KOPT-K1 (cell line): ENCODE measurements around the gene SPIB.

ENCODE experiments used
- H3K27ac ChIP-seq: fragments of 200-600 bp; sonication (generic); 2 replicates; pipeline ENCODE4 v1.5.1; 2016; ENCODE audit warnings: antibody characterized with exemption, mild to moderate bottlenecking, low read depth, low read length; ENCODE audit not compliant: poor library complexity, severe bottlenecking
- H3K36me3 ChIP-seq: fragments of 200-600 bp; sonication (generic); 2 replicates; pipeline ENCODE4 v1.5.1; 2017; ENCODE audit warnings: antibody characterized with exemption, mild to moderate bottlenecking, low read length, moderate library complexity; ENCODE audit not compliant: insufficient read depth
- H3K9me3 ChIP-seq: fragments of 200-600 bp; sonication (generic); 2 replicates; pipeline ENCODE4 v1.5.1; 2017; ENCODE audit warnings: antibody characterized with exemption, low read length, mild to moderate bottlenecking; ENCODE audit not compliant: insufficient read depth, poor library complexity, severe bottlenecking

SPIB gene

DNA sequence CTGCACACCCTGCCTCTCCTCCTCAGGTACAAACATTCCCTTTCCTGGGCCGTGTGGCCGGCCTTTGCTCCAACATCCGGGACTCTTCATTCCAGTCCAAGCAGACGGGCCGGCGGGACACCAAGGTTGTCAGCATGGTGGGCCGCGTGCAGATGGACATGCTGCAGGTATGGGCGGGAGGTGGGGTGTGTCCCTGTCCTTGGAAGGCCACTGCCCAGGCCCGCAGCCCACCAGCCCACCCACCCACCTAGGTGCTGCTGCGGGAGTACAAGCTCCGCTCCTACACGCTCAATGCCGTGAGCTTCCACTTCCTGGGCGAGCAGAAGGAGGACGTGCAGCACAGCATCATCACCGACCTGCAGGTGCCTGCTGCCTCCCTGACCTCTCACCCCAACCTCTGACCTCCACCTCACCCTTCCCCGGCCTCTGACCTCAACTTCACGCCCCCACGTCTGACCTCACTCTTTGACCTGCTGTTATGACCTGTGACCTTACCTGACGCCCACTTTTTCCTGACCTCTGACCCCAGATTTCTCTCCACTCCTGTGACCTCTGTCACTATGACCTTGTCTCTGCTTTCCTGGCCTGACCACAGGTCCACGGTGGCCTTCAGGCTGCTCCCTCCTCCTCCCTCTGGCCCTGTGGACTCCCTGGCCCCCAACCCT lies 12.4 kb upstream of the SPIB start:
- Histone ChIP-seq H3K9me3 (no peaks in the 10 kb centered on the region), H3K36me3 (peaks cover 96% of the 10 kb centered on the region), H3K27ac (no peak overlapping the region)

DNA sequence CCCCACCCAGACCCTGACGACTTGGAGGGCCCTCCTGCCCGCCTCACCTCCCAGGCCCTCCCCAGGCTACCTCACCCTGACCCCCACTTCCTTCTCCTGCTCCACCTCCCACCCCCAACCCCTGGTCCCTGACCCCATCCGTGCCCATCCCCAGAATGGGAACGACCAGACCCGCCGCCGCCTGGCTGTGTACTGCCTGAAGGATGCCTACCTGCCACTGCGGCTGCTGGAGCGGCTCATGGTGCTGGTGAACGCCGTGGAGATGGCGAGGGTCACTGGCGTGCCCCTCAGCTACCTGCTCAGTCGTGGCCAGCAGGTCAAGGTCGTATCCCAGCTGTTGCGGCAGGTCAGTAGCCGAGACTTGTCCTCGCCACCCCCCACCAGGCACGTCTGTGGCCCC lies 11.9 kb upstream of the SPIB start:
- Histone ChIP-seq H3K27ac (no peak overlapping the region), H3K36me3 (peaks cover 96% of the 10 kb centered on the region), H3K9me3 (no peaks in the 10 kb centered on the region)

DNA sequence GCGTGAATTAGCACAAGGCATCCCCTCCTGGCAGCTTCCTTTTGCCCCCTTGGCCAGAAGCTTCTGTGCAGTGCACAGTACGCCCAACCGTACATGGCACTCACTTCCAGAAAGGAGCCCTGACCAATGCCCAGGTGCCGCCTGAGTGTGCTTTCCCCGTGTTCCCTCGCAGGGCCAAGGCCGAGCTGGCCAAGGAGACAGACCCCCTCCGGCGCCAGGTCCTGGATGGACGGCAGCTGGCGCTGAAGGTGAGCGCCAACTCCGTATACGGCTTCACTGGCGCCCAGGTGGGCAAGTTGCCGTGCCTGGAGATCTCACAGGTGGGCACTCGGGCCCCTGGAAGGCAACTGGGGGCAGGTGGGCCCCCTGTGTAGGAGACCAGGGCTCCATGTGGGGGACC lies 9.4 kb upstream of the SPIB start:
- H3K27ac ChIP-seq = no peak overlapping the region
- no peaks in the 10 kb centered on the region for H3K9me3 ChIP-seq
- peaks cover 96% of the 10 kb centered on the region for H3K36me3 ChIP-seq

DNA sequence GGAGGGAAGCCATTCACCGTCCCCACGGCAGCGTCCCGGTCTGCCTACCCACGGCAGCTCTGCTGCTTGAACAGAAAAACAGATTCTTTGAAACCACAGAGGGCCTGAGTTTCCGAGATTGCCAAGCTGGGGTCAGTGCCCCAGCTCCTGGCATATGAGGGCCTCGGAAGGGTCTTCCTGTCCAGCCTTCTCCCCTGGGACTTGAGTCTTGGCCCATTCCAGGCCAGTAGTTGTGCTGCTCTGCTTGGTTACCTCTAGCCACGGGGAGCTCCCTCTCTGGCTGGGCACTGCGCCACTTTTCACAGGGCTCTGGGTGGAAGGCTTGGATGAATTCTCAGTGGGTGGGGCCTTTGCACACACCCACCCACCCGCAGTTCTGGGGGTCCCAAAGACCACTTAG lies 8.6 kb upstream of the SPIB start:
- Histone ChIP-seq H3K36me3 (peaks cover 96% of the 10 kb centered on the region), H3K27ac (no peak overlapping the region), H3K9me3 (no peaks in the 10 kb centered on the region)

DNA sequence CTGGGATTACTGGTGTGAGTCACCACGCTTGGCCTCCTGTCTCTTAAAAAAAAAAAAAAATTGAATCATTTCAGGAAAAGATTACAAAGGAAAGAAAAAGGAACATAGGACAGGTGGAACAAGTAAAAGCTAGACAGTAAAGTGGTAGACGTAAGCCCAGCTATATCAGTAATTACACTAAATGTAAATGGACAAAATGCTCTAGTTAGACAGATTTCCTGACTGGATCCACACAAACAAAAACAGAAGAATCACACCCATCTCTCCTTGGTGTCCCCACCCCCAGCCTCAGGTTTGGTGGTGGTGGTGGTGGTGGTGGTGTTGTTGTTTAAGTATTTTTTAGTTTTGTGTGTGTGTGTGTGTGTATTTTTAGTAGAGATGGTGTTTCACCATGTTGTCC lies 6.3 kb upstream of the SPIB start:
- Histone ChIP-seq H3K36me3 (peaks cover 95% of the 10 kb centered on the region), H3K27ac (no peak overlapping the region), H3K9me3 (no peaks in the 10 kb centered on the region)

DNA sequence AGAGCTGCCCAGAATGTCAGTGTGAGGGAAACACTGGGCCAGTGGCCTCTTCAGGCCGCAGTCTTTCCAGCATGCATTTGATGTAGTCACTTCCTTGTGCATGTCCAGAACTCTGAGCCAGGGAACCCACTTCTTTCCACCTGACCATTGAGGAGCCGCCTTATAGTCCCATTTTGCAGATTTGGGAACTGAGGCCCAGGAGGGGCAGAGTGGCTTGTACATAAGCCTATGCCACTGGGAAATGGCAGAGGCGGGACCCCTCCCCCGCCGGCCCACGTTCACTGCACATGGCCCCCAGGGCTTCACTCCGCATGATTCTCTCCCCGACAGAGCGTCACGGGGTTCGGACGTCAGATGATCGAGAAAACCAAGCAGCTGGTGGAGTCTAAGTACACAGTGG lies 5.6 kb upstream of the SPIB start:
- H3K27ac ChIP-seq = no peak overlapping the region
- H3K9me3 ChIP-seq = no peaks in the 10 kb centered on the region
- H3K36me3 ChIP-seq = peaks cover 94% of the 10 kb centered on the region

DNA sequence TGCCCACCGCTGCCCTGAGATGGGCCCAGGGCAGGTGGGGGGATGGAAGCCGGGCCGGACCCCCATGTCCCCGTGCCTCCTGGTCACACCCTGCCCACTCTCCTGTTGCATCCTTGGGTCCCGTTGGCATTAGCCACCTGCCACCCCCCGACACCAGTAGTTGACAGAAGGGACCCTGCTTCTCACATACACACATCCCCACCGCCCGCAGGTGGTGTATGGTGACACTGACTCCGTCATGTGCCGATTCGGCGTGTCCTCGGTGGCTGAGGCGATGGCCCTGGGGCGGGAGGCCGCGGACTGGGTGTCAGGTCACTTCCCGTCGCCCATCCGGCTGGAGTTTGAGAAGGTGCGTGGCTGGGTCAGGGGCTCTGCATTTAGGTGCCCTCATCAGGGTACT lies 5.2 kb upstream of the SPIB start:
- no peak overlapping the region for H3K27ac ChIP-seq
- no peaks in the 10 kb centered on the region for H3K9me3 ChIP-seq
- peaks cover 94% of the 10 kb centered on the region for H3K36me3 ChIP-seq

DNA sequence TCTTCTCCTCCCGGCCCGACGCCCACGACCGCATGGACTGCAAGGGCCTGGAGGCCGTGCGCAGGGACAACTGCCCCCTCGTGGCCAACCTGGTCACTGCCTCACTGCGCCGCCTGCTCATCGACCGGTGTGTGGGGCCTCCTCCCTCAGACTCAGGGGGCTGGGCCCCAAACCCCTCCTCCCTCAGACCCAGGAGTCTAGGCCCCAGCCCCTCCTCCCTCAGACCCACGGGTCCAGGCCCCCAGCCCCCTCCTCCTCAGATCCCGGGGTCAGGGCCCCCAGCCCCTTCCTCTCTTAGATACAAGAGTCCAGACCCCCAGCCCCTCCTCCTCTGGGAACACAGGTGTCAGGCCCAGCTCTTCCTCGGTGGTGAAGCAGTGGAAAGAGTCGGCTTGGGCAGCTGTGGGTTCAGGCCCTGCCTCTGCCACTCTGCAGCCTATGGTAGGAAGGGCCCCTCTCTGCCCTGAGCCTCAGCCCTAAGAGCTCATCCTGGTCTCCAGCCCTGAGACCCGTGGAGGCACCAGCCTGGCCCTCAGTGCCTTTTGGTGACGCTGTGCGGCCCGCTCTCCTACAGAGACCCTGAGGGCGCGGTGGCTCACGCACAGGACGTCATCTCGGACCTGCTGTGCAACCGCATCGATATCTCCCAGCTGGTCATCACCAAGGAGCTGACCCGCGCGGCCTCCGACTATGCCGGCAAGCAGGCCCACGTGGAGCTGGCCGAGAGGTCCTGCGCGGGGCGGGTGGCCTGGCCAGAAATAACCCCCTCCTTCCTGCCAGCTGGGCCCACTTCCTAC lies 3.7 kb upstream of the SPIB start:
- H3K36me3 ChIP-seq = peaks cover 80% of the 10 kb centered on the region
- no peak overlapping the region for H3K27ac ChIP-seq
- H3K9me3 ChIP-seq = no peaks in the 10 kb centered on the region

DNA sequence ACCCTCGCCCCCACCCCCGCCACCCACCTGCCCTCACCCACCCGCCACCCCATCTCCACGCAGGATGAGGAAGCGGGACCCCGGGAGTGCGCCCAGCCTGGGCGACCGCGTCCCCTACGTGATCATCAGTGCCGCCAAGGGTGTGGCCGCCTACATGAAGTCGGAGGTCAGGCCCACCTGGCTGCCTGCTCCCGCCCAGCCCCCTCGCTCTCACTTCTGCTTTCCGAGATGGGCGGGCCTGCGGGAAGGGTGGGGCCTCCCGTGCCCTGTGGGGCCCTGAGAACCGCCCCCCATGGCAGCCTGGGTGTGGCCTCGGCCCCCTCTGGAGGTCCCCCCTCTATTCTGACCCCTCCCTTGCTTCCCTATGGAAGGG lies 3.1 kb upstream of the SPIB start:
- Histone ChIP-seq H3K9me3 (no peaks in the 10 kb centered on the region), H3K36me3 (peaks cover 74% of the 10 kb centered on the region), H3K27ac (no peak overlapping the region)

DNA sequence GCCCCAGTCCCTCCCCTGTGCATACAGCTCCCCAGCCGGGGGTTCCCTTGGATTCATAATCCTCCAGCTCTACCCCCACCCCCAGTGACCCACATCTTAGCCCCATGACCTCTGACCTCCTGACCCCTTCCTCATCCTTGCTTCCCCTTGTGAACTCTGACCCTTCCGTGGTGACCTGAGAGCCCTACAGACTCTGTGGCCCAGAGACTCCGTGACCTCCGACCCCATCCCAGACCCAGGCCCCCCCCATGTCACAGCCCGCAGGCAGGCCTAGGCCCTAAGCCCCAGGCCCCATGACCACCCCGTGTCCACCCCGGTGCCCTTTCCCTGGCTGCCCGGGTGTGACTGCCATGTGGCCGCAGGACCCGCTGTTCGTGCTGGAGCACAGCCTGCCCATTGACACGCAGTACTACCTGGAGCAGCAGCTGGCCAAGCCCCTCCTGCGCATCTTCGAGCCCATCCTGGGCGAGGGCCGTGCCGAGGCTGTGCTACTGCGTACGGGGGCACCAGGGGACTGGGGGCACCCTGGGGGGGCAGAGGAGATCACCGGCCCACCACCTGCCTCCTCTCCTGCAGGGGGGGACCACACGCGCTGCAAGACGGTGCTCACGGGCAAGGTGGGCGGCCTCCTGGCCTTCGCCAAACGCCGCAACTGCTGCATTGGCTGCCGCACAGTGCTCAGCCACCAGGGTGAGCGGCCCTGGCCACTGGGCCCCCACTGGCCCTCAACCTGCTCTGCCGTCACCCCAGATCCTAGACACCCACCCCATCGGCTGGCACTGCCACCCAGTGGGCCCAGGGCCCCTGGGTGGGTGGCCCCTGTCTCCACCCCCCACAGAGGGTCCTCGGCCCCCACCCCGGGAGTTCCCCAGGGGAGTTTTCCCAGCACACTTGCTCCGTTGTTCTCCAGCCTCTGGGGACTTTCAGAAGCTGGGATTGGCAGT lies 2.4 kb upstream of the SPIB start:
- Histone ChIP-seq H3K36me3 (peaks cover 67% of the 10 kb centered on the region), H3K27ac (no peak overlapping the region)

DNA sequence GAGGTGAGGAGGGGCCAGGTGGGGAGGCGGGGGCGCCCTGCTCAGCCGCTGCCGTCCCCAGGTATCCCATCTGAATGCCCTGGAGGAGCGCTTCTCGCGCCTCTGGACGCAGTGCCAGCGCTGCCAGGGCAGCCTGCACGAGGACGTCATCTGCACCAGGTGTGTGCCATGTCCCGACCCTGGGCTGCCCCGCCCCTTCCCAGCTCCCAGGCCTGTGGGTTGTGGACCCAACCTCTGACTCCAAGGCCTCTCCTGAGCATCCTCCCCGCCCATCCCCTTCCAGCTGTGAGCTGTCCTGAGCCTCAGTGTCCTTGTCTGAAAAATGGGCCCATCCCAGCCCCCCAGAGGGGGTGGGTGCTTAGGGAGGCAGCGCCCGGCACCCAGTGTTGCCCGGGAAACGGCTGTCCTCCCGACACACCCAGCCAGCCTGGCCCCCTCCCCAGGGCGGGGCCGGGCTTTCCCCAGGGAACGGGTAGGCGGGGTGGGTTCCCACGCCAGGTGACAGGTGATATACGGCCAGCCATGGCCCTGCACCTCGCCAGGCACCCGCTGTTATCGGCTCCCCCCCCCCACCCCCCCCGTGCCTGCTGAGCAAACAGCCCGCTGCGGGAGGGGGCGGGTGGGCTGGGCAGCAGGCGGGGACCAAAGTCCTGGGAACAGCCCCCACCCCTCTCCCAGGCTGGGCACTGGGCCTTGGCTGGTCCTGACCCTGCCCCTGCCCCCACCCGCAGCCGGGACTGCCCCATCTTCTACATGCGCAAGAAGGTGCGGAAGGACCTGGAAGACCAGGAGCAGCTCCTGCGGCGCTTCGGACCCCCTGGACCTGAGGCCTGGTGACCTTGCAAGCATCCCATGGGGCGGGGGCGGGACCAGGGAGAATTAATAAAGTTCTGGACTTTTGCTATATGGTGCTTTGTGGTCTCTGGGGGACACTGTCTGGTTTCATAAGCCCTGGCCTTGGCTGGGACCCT lies 1.3 kb upstream of the SPIB start:
- Histone ChIP-seq H3K36me3 (peaks cover 56% of the 10 kb centered on the region), H3K27ac (no peak overlapping the region), H3K9me3 (no peaks in the 10 kb centered on the region)

More for the DNA sequence above, 2.4 kb upstream of the SPIB start:
- H3K9me3 ChIP-seq = no peaks in the 10 kb centered on the region

DNA sequence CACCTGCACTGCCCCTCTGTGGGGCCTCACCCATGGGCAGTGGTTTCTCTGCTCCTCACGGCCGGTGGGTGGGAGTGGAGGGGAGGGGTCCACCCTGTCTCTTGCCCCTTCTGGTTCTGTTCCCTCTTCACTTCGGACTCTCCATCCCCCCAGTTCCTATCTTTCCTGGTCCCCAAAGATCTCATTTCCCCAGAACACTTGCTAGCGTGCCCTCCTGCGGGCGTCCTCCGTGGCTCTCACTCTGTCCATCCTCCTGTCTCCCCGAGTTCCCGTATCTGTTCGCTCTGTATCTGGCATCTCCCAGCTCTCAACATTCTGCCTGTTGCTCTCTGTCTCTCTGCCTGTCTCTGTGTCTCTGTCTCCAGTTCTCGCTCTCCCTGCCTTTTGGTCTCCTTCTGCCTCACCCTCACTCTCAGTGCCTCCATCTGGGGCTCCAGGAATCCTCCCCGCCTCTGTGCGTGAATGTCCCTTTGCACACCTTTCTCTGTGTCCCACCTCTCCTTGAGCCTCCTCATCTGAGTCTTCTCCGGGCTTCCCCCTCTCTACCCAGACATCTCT lies 363 bp downstream of the SPIB start:
- Histone ChIP-seq H3K9me3 (no peaks in the 10 kb centered on the region), H3K27ac (no peak overlapping the region), H3K36me3 (peaks cover 43% of the 10 kb centered on the region)

DNA sequence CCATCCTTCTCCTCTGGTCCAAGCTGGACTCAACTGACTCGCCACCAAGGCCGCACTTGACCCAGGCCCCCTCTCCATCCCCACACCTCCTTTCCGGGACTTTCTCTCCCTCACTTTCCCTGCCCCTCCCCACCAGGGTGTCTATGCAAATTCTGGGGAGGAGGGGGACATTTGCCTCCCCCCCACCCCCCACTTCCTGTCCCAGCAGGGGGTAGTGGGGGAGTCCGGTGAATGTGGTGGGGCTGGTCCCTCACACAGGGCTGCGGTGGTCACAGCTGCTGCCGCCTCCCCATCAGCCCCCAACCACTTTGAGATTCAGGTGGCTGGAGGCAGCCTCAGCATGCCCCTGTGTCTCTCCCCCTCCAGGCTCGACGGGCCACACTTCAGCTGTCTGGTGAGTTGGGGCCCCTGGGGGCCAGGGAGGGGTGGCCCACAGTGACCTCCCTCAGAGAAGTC lies 870 bp downstream of the SPIB start:
- Histone ChIP-seq H3K27ac (no peak overlapping the region), H3K9me3 (no peaks in the 10 kb centered on the region), H3K36me3 (peaks cover 38% of the 10 kb centered on the region; the same call in 1 of the 2 replicates)

DNA sequence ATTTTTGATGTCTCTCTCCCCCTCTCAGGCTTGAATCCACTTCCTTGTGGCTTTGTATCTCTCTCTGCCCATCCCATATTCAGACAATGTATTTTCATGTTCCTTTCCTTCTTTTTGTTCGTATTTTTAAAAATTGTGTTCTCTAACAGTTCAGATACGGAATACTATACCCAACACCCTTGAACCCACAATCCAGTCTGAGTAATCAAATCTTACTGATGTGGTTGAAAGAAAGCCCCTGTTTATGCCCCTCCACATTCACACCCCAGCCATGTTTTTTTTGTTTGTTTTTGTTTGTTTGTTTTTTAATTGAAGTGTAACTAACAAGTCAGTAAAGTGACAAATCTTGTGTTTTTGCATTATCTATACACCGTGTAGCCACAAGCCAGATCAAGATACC lies 1.4 kb downstream of the SPIB start:
- peaks cover 33% of the 10 kb centered on the region; the same call in 1 of the 2 replicates for H3K36me3 ChIP-seq
- H3K9me3 ChIP-seq = no peaks in the 10 kb centered on the region
- no peak overlapping the region for H3K27ac ChIP-seq
